Esophagus (tissue), 2 donors: ENCODE measurements around the gene CD24. TPM values are rescaled to one million over a fixed set of nuclear protein-coding genes. Genes with fewer than 3 reads are reported as not detected.

Experiments
- polyA plus RNA-seq, 2 donors: library from polyadenylated mRNA; stranded (reverse); fragments of 200-250 nt; gene quantifications; one replicate each; pipeline ENCODE4 v1.2.3, GENCODE V29; 2013
- donor health status: healthy with polysubstance abuse.
- donor health status: Bipolar disorder and iron deficiency.

CD24 gene
- polyA plus RNA-seq, 2 donors, result 1,138 to 1,326 TPM

Other genes with a start within 250 kb of the CD24 start
- gene MTRES1, start 53.5 kb upstream of the CD24 start, polyA plus RNA-seq, result 10 to 100 TPM; 17.5 to 29.3 TPM
- gene BEND3, start 140.8 kb upstream of the CD24 start, polyA plus RNA-seq, result under 1 TPM; 0.73 to 0.82 TPM